Middle frontal gyrus (tissue), 1 donor: Measurements from ENCODE around the gene MLF1.
A peak's percentile ranks its signal among the peaks of the same experiment; 100 is the strongest.
"Not testable (repeated sequence)": the region's sequence is repeated elsewhere in the genome, so short reads cannot be mapped to it uniquely, and the experiment has no call there.

Experiments used
- DNase-seq: peaks from one replicate; pipeline ENCODE4 v3.0.0-alpha.2; 2015; ENCODE audit warnings: low spot score; ENCODE audit errors: extremely low spot score

Gene MLF1

GRCh38 chr3:158570999-158571702 lies at the start of gene MLF1:
Gene MLF1 (plus strand): TSS chr3:158571194. CDS start chr3:158571301, 107 bp downstream.
- DNase-seq, result peak; percentile 95

- DNase-seq, result no peak
These were observed 48.5 kb upstream of the MLF1 start for GRCh38 chr3:158522221-158523136.

GRCh38 chr3:158528076-158528674 lies 42.8 kb upstream of the MLF1 start:
- DNase-seq, result no peak

GRCh38 chr3:158531334-158531733 lies 39.7 kb upstream of the MLF1 start:
- no peak for DNase-seq

GRCh38 chr3:158532099-158532734 lies 38.8 kb upstream of the MLF1 start:
- no peak for DNase-seq

GRCh38 chr3:158535918-158536317 lies 35.1 kb upstream of the MLF1 start:
- no peak for DNase-seq

GRCh38 chr3:158539414-158540014 lies 31.5 kb upstream of the MLF1 start:
- DNase-seq, result no peak

- no peak for DNase-seq
These were observed 30.9 kb upstream of the MLF1 start for GRCh38 chr3:158540066-158540465.

- no peak for DNase-seq
These were observed 22.3 kb upstream of the MLF1 start for GRCh38 chr3:158548691-158549090.

GRCh38 chr3:158549938-158550337 lies 21.1 kb upstream of the MLF1 start:
- DNase-seq, result not testable (repeated sequence)

GRCh38 chr3:158552124-158552523 lies 18.9 kb upstream of the MLF1 start:
- no peak for DNase-seq

GRCh38 chr3:158559504-158559903 lies 11.5 kb upstream of the MLF1 start:
- DNase-seq, result no peak

- no peak for DNase-seq
These were observed 10.0 kb upstream of the MLF1 start for GRCh38 chr3:158560979-158561378.

GRCh38 chr3:158562674-158563073 lies 8.3 kb upstream of the MLF1 start:
- DNase-seq, result no peak

- DNase-seq, result no peak
These were observed 7.9 kb upstream of the MLF1 start for GRCh38 chr3:158563076-158563475.

- DNase-seq, result no peak
These were observed 5.9 kb upstream of the MLF1 start for GRCh38 chr3:158565076-158565475.

GRCh38 chr3:158568784-158569183 lies 2.2 kb upstream of the MLF1 start:
- DNase-seq, result no peak

- DNase-seq, result no peak
These were observed 1.2 kb upstream of the MLF1 start for GRCh38 chr3:158569794-158570193.

- no peak for DNase-seq
These were observed 1.2 kb downstream of the MLF1 start for GRCh38 chr3:158571969-158572765.

GRCh38 chr3:158572766-158573060 lies 1.7 kb downstream of the MLF1 start:
- DNase-seq, result no peak

- no peak for DNase-seq
These were observed 2.7 kb downstream of the MLF1 start for GRCh38 chr3:158573714-158574113.
